ENCODE results near the gene KIR3DL1.
"Not testable (repeated sequence)": the region's sequence is repeated elsewhere in the genome, so short reads cannot be mapped to it uniquely, and the experiment has no call there.

KIR3DL1 gene

GRCh38 chr19:54816251-54816650, at the start of gene KIR3DL1:
KIR3DL1 (plus strand) TSS chr19:54816468.
- not testable (repeated sequence) for DNase-seq

GRCh38 chr19:54769646-54770045, 46.6 kb upstream of the KIR3DL1 start, which contains the start of gene KIR2DL1:
KIR2DL1 (plus strand) TSS chr19:54769793; CDS start chr19:54769851, 58 bp downstream.
- DNase-seq = not testable (repeated sequence)

GRCh38 chr19:54770511-54770910, 45.8 kb upstream of the KIR3DL1 start:
- not testable (repeated sequence) for DNase-seq

- DNase-seq = not testable (repeated sequence)
Observed at GRCh38 chr19:54771018-54771960, 45.0 kb upstream of the KIR3DL1 start.

- not testable (repeated sequence) for DNase-seq
Observed at GRCh38 chr19:54772666-54773065, 43.6 kb upstream of the KIR3DL1 start.

GRCh38 chr19:54775095-54775815, 41.0 kb upstream of the KIR3DL1 start:
- DNase-seq = not testable (repeated sequence)

- not testable (repeated sequence) for DNase-seq
Observed at GRCh38 chr19:54775830-54776229, 40.4 kb upstream of the KIR3DL1 start.

- DNase-seq = not testable (repeated sequence)
Observed at GRCh38 chr19:54777851-54778250, 38.4 kb upstream of the KIR3DL1 start.

- DNase-seq = peak; percentile 30
Observed at GRCh38 chr19:54778896-54779295, 37.4 kb upstream of the KIR3DL1 start.

- not testable (repeated sequence) for DNase-seq
Observed at GRCh38 chr19:54782916-54783315, 33.4 kb upstream of the KIR3DL1 start.

- DNase-seq = not testable (repeated sequence)
Observed at GRCh38 chr19:54786091-54786723, 30.1 kb upstream of the KIR3DL1 start.

- DNase-seq = not testable (repeated sequence)
Observed at GRCh38 chr19:54788154-54788553, 28.1 kb upstream of the KIR3DL1 start.

GRCh38 chr19:54790711-54791110, 25.6 kb upstream of the KIR3DL1 start:
- DNase-seq = no peak

GRCh38 chr19:54791476-54791875, 24.8 kb upstream of the KIR3DL1 start:
- DNase-seq = no peak

- no peak for DNase-seq
Observed at GRCh38 chr19:54792814-54793213, 23.5 kb upstream of the KIR3DL1 start.

GRCh38 chr19:54795758-54796157, 20.5 kb upstream of the KIR3DL1 start:
- peak; percentile 52 for DNase-seq

GRCh38 chr19:54803410-54803809, 12.9 kb upstream of the KIR3DL1 start, which contains the start of gene KIR2DL4:
KIR2DL4 (plus strand) TSS chr19:54803610; CDS start chr19:54803652, 42 bp downstream.
- no peak for DNase-seq

GRCh38 chr19:54804101-54804500, 12.2 kb upstream of the KIR3DL1 start:
- no peak for DNase-seq

- DNase-seq = no peak
Observed at GRCh38 chr19:54804571-54804970, 11.7 kb upstream of the KIR3DL1 start.

GRCh38 chr19:54805665-54806515, 10.4 kb upstream of the KIR3DL1 start:
- no peak for DNase-seq

GRCh38 chr19:54806516-54806838, 9.8 kb upstream of the KIR3DL1 start:
- DNase-seq = no peak

GRCh38 chr19:54814571-54814970, 1.7 kb upstream of the KIR3DL1 start:
- not testable (repeated sequence) for DNase-seq
